ENCODE results near the gene ALPL.

DNA sequence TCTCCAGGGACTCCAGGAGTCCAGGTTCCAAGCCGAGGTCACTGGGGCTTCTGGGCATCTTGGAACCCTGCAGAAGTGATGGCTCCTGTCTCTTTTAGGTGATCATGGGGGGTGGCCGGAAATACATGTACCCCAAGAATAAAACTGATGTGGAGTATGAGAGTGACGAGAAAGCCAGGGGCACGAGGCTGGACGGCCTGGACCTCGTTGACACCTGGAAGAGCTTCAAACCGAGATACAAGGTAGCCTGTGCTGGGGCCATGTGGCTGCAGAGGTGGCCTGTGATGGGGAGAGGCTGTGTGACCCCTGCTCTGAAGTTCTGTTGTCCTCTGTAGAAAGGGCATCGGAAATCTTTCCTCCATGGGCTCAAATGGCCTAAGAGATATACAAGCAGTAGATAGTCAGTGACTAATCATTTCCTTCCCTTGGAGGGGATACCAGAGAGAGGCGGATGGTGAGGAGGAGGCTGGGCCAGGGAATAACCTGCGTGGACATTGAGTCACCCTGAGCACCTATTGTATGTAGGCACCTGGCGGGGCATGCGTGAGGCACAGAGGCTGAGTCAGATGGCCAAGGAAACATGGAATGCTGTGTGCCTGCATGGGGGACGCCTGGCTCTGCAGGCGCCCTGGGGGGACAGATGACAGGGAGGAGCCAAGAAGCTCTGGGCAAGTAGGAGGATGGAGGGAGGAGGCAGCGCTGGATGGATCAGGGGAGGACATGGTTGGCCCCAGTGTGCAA lies 59.0 kb downstream of the ALPL start:
- TF ChIP-seq POLR2AphosphoS5 (IDR thresholded peaks at IDR 0.05) (no peak), CTCF (IDR thresholded peaks at IDR 0.05) (no peak), POLR2A (IDR thresholded peaks at IDR 0.05) (no peak), EP300 (IDR thresholded peaks at IDR 0.05; ENCODE audit: low read depth) (no peak)
